Transverse colon (tissue), 4 donors: ENCODE data around the gene TIA1. TPM values are rescaled to one million over a fixed set of nuclear protein-coding genes. Genes with fewer than 3 reads are reported as not detected.
"Not testable (repeated sequence)": the region's sequence is repeated elsewhere in the genome, so short reads cannot be mapped to it uniquely, and the experiment has no call there.

Experiments
- DNase-seq: peaks from one replicate; pipeline ENCODE4 v3.0.0-alpha.2; 2019
- H3K27ac ChIP-seq, 4 donors: fragments of 200-600 bp; sonication (generic); 2 replicates each; pipeline ENCODE4 v1.5.1; 2016 to 2018; ENCODE audit warnings: inconsistent platforms in 4 of 4
- H3K27me3 ChIP-seq: fragments of 200-600 bp; sonication (generic); 2 replicates; pipeline ENCODE4 v1.5.1; 2017; ENCODE audit warnings: inconsistent platforms
- H3K36me3 ChIP-seq, 4 donors: fragments of 200-600 bp; sonication (generic); 2 replicates each; pipeline ENCODE4 v1.5.1; 2017 to 2019; ENCODE audit warnings: inconsistent platforms in 4 of 4
- H3K4me1 ChIP-seq, 4 donors: fragments of 200-600 bp; sonication (generic); 2 replicates each; pipeline ENCODE4 v1.5.1; 2017 to 2020; ENCODE audit warnings: inconsistent platforms in 4 of 4
- H3K4me3 ChIP-seq, 4 donors: fragments of 200-600 bp; sonication (generic); 1 replicate in 1 of 4; 2 replicates in 3 of 4; pipeline versions ENCODE4 v1.5.1 to v1.6.1; 2017 to 2019; ENCODE audit warnings: inconsistent platforms in 4 of 4
- H3K9me3 ChIP-seq, 2 donors: fragments of 200-600 bp; sonication (generic); 2 replicates each; pipeline ENCODE4 v1.5.1; 2017 to 2019; ENCODE audit warnings: inconsistent platforms in 2 of 2
- CTCF ChIP-seq, 5 experiments: fragments of 200-600 bp in 3 of 5; fragments of 450-650 bp in 2 of 5; sonication (generic) in 3 of 5; IDR thresholded peaks; 1 replicate in 2 of 5; 2 replicates in 3 of 5; pipeline ENCODE4 v1.5.1; 2016 to 2017; ENCODE audit warnings: antibody characterized with exemption in 5 of 5, inconsistent platforms in 3 of 5, mild to moderate bottlenecking in 2 of 5, moderate library complexity in 1 of 5
- EP300 ChIP-seq: sonication (generic); formaldehyde crosslinking; IDR thresholded peaks from one replicate; pipeline ENCODE4 v1.6.1; 2017; ENCODE audit warnings: antibody characterized with exemption, low read depth
- POLR2A ChIP-seq: fragments of 450-650 bp; IDR thresholded peaks from one replicate; pipeline ENCODE4 v1.6.1; 2016; ENCODE audit warnings: antibody characterized with exemption, mild to moderate bottlenecking, moderate library complexity
- POLR2AphosphoS5 ChIP-seq, 3 donors: sonication (generic); formaldehyde crosslinking; IDR thresholded peaks; one replicate each; pipeline ENCODE4 v1.6.1; 2016; ENCODE audit warnings: antibody characterized with exemption in 3 of 3
- WGBS, 2 donors: methylation state at CpG; one replicate each; pipeline ENCODE4 v1.1.5; 2018; ENCODE audit warnings: low coverage in 1 of 2; 5-methylcytosine and 5-hydroxymethylcytosine counted together
- in situ Hi-C, 4 donors: fragments of 200-750 bp; cut with MboI; loops; one replicate each; pipeline versions ENCODE4 v1.15.0 to v1.15.1; 2017; ENCODE audit warnings: low sequenced_read_pairs in 3 of 4, low pct_ligation_motif_present in 1 of 4, low pct_unique_long_range_greater_than_20kb in 1 of 4
- intact Hi-C: fragments of 100-400 bp; cut with DNase I; formaldehyde crosslinking; loops from one replicate; pipeline ENCODE4 v1.15.1; 2023; ENCODE audit warnings: low total_unique reads
- total RNA-seq, 4 donors: library from RNA; depleted of rRNA; stranded (reverse); fragments of >200 nt; gene quantifications; one replicate each; pipeline ENCODE4 v1.1.0, GENCODE V29; 2016

The TIA1 gene
- total RNA-seq, result 100 to 1,000 TPM in 3 of 4 donors, 10 to 100 TPM in 1; 76.4 to 156 (median 108) TPM

GRCh38 chr2:70248181-70248847 is at the start of gene TIA1:
TSS of gene TIA1 (minus strand) at chr2:70248628. CDS start at chr2:70248430, 198 bp downstream.
- Histone ChIP-seq H3K36me3 (no peaks in the 10 kb centered on the region), H3K27ac (peak within 1 kb of the TSS; percentile 95 to 98 (median 97)), H3K27me3 (no peaks in the 10 kb centered on the region), H3K4me1 (peaks cover 6 to 40% (median 18%) of the 10 kb centered on the region in 4 donors), H3K9me3 (no peaks in the 10 kb centered on the region), H3K4me3 (peak within 1 kb of the TSS; percentile 67 to 86 (median 76))
- peak; percentile 99 for DNase-seq
- in situ Hi-C loops (no loop called here), intact Hi-C loops (no loop called here)
- 1% methylated on average over 47 of the region's 47 CpGs; no CpG with 5 or more reads in 1 of the 2 donors for WGBS, 2 donors
- TF ChIP-seq POLR2AphosphoS5 (IDR thresholded peaks at IDR 0.05) (peak; percentile 78 to 88 (median 85)), POLR2A (peak; percentile 89), EP300 (no peak), CTCF (IDR thresholded peaks at IDR 0.05) (no peak)

- DNase-seq, intact Hi-C loops, H3K27ac ChIP-seq, H3K9me3 ChIP-seq, H3K4me3 ChIP-seq, H3K27me3 ChIP-seq: not testable (repeated sequence)
- peaks cover 4 to 20% (median 14%) of the 10 kb centered on the region in 4 donors for H3K4me1 ChIP-seq
- WGBS, 2 donors, result 93 to 96% methylated on average over 4 of the region's 4 CpGs
- in situ Hi-C loops, result loop anchor here in 2 of 4 donors (10.0 kb wide), 1 partner anchor 383 kb away; the partner anchor contains the start of gene MXD1 (in 2 of the 2)
- H3K36me3 ChIP-seq, result peaks cover 0 to 18% (median 5%) of the 10 kb centered on the region in 4 donors
Observed at GRCh38 chr2:70297828-70298227, 49.4 kb upstream of the TIA1 start.

- H3K27ac ChIP-seq, result no peak overlapping the region
Observed at GRCh38 chr2:70283500-70284191, 35.2 kb upstream of the TIA1 start.

GRCh38 chr2:70282439-70282838 is 34.0 kb upstream of the TIA1 start:
- in situ Hi-C loops, result no loop called here
- TF ChIP-seq POLR2A (no peak), EP300 (no peak), CTCF (IDR thresholded peaks at IDR 0.05) (no peak), POLR2AphosphoS5 (IDR thresholded peaks at IDR 0.05) (no peak)
- Histone ChIP-seq H3K9me3 (no peaks in the 10 kb centered on the region), H3K27ac (no peak overlapping the region), H3K4me3 (no peak overlapping the region), H3K4me1 (peaks cover 0 to 3% (median 0%) of the 10 kb centered on the region in 4 donors), H3K27me3 (no peaks in the 10 kb centered on the region), H3K36me3 (peaks cover 0 to 42% (median 21%) of the 10 kb centered on the region in 4 donors)
- 77 to 81% methylated on average over 5 of the region's 5 CpGs for WGBS, 2 donors
- intact Hi-C loops, result no loop called here
- DNase-seq, result no peak

More at GRCh38 chr2:70283500-70284191, 35.2 kb upstream of the TIA1 start:
- no peaks in the 10 kb centered on the region for H3K9me3 ChIP-seq
- H3K36me3 ChIP-seq, result peaks cover 0 to 51% (median 27%) of the 10 kb centered on the region in 4 donors
- 83 to 93% methylated on average over 2 to 5 of the region's 5 CpGs for WGBS, 2 donors
- no peaks in the 10 kb centered on the region for H3K27me3 ChIP-seq
- DNase-seq, result no peak
- TF ChIP-seq POLR2AphosphoS5 (IDR thresholded peaks at IDR 0.05) (no peak), CTCF (IDR thresholded peaks at IDR 0.05) (no peak), POLR2A (no peak), EP300 (no peak)
- H3K4me3 ChIP-seq, result no peak overlapping the region
- H3K4me1 ChIP-seq, result peaks cover 0 to 3% (median 0%) of the 10 kb centered on the region in 4 donors
- intact Hi-C loops, result no loop called here
- in situ Hi-C loops, result no loop called here
